ENCODE data around the gene STK39.

STK39 gene

DNA sequence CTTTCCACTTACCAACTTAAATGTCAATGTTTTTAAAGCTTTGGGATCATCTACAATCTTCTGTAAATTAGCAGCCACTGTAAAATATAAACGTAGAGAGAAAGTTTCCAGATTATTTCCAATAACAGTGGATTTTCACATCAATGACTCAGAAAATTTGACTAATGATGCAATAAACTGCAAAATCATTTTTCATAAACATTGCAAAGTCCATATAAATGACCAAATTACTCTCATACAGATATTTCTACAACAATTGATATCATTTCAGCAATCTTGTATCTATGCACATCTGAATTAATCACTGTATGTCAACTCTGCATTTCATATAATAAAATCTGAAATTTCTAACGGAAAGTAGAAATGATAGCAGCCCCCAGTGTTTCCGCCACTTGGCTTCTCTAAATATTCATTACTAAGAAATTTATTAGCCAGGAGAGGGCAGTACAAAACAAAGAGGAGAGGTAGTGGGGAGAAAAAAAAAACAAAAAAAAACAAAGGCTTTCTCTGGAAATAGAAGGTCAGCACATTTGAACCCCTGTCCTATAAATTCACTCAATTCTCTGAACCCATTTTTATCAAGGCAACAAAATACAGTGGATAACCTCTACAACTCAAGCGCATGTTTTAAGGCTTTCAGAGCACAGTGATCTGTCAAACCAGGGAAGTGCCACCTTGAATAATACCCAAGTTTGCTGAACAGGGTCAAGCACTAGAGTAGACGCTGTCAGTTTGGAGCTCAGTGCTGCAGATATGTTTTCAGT, 282.6 kb downstream of the STK39 start:
- in situ Hi-C loops (cut with MboI; ENCODE audit: low sequenced_read_pairs) = no loop called here

DNA sequence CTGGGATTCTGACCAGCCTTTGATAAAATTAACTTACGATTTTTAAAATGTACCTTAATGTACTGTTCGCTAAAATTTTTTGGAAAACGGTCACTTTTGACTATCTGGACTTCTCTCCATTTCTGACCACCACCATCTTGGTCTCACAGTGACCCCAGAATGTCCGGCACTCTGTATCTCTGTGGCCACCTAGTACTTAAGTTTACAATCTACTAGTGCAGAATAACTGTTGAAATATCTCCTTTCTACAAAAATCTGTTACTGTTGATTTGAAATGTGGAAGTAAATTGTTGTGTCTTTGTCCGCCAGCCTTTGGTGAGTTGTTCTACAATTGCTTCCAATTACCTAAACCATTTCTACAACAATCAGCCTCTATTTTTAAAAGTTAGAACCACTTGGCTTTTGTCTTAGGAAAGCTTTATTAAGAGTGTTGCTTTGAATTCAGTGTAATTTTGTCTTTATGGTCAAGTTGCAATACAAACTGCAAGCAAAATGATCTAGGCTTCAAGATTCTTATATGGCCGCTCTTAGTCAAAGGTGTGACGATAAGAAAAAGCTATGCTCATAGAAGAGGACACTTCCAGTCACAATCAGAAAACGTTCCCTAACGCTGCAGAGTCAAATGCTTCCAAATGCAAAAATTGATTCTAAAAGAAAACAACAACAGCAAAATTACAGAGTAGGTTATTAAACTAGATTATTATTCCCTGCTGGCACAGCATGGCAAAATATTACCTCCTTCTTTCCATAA, 283.3 kb downstream of the STK39 start:
- in situ Hi-C loops (cut with MboI; ENCODE audit: low sequenced_read_pairs) = no loop called here

DNA sequence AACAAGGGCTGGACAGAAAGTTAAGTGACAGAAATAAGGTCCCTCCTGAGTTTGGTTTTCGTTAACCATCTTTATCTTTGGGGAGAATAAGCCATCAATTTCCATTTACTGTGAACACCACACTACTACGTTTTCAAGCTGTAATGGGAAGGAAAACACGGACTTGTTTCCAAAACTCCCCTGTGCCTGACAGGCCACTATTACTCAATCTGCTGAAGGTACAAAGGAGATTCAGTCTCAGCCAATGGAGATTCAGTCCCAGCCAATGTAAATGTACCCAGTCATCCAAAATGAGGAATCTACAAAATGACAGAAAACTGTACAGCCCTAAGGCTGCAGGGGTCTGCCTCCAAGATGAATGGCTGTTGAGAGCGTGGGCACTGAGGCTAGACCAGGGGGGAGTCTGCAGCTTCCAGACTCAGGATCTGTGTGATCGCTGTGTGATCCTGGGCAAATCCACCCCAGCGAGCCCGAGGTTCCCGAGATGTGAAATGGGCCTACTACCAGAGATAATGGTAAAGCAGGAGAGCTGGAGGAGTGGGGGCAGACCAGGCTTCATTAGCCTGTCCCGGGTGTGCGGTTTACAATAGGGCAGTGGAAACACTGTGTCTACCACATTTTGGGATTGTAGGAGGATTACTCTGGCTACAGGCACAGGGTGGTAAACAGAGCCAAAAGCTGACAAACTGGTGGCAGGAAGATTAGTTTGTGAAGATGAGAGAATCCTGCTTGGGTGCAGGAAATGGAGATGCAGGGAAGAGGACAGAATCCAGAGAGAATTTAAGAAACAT, 284.8 kb downstream of the STK39 start:
- in situ Hi-C loops (cut with MboI; ENCODE audit: low sequenced_read_pairs) = no loop called here

DNA sequence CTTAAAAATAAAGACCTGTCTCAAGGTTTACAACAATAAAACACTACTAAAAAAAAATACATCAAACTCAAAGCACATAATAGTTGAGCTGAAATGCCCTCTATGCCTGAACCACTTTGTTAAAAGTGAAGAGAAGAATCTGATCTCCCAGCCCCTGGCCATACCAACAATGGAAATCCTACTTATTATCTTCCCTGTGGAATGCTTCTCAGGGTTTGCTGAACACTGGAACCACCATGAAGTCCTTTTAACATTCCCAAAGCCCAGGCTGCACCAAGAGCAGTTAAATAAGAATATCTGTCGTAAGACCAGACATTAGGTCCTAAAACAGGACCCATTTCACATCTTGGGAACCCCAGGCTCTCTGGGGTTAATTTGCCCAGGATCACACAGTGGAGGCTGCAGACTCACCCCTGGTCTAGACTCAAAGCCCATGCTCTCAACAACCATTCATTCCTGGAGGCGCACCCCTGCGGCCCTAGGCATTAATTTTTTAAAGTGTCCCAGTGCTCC, 285.8 kb downstream of the STK39 start:
- in situ Hi-C loops (cut with MboI; ENCODE audit: low sequenced_read_pairs) = no loop called here

DNA sequence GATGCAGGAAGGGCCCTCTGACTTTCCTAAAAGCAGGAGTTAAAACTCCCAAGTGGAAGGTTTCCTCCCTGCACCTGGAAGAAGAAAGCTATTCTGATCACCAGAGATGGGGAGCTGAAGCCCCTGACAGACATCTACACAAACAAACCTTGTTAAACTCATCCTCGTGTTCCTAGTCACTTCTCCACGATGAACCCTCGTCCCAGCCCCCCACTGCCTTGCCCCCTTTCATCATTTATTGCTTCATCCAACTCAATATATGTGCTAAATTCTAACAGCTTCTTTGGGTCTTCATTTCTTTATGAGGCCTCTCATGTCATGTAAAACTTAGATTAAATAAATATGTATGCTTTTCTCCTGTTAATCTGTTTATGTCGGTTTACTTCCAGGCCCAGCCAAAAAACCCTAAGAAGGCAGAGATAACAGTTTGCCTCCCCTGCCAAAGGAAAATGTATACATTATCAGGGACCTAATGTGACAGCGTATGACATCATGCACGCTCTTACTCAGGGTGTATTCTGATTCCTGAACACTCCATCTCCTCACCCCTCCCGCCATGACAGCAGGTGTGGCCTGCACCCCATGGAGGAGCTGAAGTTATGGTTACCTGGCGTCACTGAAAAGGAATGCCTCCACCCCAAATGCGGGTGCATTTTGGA, 287.2 kb downstream of the STK39 start:
- in situ Hi-C loops (cut with MboI; ENCODE audit: low sequenced_read_pairs) = no loop called here

DNA sequence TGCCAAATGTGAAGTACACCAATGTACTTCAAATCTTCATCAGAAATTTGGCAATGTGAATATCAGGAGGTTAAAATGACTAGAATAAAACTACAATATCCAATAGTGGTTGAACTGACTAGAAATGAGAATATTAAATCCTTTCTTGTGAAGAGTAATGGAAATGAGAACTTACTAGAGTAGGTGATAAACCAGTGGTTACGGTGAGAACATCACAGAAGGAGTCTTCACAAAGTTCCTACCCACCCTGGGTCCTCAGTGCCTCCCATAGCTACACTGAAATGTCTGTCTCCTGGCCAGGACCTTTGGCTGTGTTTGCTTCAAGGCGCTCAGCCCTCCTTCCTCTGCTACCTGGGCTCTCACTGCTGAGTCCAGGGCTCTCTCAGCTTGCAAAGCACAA, 289.7 kb downstream of the STK39 start:
- in situ Hi-C loops (cut with MboI; ENCODE audit: low sequenced_read_pairs) = no loop called here

DNA sequence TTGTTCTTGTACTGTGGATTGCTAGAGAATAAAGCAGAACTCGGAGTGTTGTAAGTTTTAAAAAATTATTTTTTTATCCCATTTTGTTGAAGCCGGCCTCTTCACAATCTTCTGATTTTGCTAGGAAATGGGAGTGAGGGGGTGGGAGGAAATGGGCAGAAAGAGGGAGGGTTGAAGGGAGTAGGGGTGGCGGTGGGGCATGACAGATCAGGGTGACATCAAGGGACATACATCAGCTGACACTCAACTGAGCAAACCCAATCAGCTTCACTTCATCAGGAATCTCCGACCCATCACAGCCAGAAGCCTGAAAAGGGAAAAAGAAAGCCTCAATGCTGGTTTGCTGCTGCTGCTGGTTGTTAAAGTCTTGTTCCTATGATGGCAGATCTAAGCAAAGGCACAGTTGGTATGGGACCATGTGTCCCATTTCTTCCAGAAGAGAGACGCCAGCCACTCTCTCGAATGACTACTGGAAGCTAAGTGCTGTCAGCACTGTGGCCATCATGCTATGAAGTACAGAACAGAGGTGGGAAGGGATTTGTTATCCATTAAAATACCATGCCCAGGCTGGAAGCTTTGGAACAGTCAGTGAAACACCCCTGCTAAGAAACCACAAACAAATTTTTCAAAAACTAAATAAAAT, 292.0 kb downstream of the STK39 start:
- in situ Hi-C loops (cut with MboI; ENCODE audit: low sequenced_read_pairs) = no loop called here

DNA sequence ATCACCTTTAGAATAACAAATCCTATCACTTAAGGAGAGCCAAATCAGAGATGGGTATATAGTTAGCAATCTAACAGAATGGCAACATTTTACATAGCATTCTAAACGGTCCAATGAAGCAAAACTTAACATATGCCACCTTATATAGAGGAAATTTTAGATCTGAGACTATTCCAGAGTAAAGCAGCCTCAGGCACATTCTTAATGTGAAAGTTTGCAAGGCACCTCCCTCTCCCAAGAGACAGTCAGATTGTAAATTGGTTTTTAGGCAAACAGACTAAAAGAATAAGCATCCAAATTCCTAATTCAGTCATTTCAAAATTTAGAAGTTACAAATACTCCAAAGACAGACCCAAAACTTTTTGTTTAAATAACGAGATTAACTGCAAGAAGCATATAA, 292.9 kb downstream of the STK39 start:
- in situ Hi-C loops (cut with MboI; ENCODE audit: low sequenced_read_pairs) = no loop called here

DNA sequence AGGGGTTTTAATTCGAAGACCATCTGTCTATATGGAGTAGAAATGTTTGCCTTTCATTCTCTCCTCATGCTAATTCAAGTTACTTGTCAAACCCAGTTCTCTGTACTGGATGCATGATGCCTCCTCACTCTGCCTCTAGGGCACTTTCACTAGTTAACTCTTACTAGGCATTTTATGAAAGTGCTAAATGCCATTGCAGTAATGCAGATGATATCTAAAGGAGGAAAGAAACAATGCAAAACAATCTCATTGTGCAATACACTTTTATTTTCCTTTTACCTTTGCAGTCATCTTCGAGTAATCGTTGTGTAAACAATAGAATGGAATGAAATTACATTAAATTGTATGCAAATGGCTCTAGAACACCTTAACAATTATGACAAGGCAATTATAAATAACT, 293.6 kb downstream of the STK39 start:
- in situ Hi-C loops (cut with MboI; ENCODE audit: low sequenced_read_pairs) = no loop called here

DNA sequence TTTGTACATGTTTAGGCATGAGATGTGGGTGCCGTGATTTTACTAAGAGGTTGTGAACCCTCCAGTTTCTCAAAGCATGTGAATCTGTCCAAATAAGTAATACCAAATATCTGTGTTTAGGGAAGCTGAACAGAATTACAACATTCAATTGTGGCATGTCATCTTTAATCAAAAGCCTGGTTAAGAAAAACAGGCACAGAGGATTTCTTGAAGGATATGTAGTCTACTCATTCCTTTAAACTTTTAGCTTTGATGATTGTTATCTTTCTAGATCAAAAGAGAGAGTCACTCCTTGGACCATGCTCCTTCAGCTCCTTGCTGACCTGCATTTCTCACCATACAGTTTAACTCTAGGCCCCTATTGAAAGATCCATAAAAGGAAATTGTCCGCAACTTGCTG, 296.8 kb downstream of the STK39 start:
- in situ Hi-C loops (cut with MboI; ENCODE audit: low sequenced_read_pairs) = no loop called here

DNA sequence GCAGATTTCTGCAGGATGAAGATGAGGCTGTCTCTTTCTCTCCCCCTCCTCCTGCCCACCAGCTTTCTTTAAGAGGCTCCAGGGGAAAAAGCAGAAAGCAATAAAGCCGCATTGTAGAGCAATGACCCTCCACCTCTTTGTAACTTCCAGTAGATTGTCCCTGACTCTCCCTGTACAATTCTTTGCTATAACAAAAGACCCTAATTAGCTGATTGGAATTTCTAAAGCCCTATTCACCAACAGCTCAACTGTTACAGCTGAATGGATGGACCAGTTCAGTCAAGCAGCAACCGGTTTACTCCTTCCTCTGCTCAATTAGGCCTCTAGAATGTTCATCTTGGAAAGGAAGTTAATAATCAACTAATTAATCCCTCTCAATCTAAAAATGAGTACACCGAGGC, 301.0 kb downstream of the STK39 start:
- in situ Hi-C loops (cut with MboI; ENCODE audit: low sequenced_read_pairs) = no loop called here

DNA sequence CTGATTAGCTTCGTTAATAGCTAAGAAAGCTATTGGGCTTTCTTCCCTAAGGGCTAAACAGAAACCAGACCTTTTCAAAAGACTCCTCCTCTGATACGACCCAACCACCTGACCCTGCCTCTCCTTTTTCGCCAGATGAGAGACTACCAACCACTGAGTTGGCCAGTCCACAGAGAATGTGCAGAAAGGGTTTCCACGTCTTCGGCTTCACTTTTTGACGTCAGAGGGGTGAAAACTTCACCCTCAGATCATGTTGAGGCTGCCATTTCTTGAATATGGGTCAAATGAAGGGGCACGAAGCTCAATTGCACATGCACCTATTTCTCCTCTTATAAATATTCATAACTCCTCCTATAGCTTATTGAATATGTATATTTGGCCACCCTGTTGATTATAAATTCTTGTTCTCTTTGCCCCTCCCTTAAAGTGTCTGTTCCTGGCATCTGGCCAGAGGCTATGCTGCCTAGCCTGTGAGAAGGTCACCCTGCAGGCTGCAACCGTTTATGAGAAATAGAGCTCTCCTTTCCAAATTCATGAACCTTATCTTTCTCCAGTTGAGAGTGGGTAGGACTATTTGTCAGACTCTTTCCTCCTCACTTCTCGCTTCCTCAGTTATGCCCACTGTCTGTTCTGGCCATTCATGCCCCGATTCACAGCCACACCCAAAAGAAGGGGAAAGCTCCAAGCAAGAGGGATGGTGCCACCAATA, 301.6 kb downstream of the STK39 start:
- in situ Hi-C loops (cut with MboI; ENCODE audit: low sequenced_read_pairs) = no loop called here

DNA sequence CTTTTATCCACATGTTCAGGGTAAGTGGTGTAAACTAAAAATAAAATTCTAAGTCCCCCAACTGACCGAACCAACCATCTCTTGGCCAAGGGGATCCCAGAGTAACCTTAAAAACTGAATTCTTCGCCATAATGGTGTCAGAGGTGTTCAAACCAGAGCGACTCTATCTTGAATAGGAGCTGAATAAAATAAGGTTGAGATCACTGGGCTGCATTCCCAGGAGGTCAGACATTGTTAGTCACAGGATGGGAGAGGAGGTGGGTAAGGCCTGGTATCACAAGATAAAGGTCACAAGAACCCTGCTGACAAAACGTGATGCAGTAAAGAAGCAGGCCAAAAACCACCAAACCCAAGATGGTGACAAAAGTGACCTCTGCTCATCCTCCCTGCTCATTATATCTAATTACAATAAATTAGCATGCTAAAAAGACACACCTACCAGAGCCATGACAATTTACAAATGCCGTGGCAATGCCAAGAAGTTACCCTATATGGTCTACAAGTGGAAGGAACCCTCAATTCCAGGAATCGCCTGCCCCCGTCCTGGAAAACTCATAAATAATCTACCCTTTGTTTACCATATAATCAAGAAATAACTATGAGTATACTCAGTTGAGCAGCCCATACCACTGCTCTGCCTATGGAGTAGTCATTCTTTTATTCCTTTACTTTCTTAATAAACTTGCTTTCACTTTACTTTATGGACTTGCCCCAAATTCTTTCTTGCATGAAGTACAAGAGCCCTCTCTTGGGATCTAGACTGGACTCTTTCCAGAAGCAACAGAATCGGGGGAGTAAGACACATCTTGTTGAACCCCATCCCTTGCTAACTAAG, 302.4 kb downstream of the STK39 start:
- in situ Hi-C loops (cut with MboI; ENCODE audit: low sequenced_read_pairs) = no loop called here

DNA sequence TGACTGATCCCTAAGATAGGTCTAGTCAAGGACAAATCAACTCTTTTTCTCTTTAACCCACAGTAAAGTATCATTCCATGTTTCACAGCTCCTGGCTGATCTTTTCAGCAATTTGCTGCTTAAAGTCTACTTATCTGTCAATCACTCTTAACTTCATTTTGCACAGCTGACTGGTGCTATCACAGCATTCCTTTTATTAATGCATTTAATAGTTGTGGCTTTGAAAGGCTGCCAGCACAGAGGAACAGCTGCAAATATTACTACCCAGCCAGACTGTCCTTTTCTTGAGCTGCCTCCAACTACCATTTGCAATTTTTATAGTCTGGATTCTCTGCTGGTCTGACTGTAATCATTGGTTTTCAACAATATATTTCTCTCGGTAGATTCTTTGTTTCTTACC, 303.5 kb downstream of the STK39 start:
- in situ Hi-C loops (cut with MboI; ENCODE audit: low sequenced_read_pairs) = no loop called here

DNA sequence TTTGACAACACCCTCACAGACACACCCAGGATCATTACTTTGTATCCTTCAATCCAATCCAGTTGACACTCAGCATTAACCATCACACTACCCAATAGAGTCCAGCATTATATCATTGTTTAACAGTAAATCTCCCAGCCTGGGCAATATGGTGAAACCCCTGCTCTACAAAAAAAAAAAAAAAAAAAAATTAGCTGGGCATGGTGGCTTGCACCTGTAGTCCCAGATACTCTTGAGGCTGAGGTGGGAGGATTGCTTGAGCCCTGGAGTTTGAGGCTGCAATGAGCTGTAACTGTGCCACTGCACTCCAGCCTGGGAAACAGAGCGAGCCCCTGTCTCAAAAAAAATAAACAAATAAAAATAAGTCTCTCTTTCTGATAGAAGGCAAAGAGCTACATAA, 304.0 kb downstream of the STK39 start:
- in situ Hi-C loops (cut with MboI; ENCODE audit: low sequenced_read_pairs) = no loop called here

DNA sequence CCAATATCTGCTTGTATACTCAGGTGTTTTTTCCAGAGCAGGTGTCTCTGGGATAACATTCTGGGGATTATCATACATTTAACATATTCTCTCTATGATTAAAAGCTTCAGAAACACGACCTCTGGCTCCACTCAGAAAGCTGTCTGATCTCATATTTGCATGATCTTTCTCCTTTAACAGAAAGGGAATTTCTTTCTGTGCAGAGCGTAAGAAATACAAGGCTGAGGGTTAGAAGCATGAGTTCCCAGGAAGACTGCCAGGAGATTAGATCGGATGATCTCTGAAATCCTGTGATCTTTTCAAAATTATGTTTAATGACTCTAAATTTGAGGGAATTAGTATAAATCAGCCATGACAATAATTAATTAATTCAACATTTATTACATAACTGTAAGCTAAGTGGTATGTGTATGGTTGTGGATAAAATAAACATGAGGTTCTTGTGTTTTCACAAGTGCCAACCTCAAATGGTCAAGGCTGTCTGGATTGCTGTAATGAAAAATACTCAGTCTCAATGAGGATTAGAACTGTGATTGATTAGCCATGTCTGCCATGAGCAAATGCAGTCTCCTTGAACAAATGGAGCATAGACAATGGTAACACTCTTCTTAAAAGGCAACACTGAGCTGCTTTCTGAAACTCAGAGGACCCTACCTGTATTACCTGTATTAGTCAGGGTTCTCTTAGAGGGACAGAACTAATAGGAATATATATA, 304.9 kb downstream of the STK39 start:
- in situ Hi-C loops (cut with MboI; ENCODE audit: low sequenced_read_pairs) = no loop called here

DNA sequence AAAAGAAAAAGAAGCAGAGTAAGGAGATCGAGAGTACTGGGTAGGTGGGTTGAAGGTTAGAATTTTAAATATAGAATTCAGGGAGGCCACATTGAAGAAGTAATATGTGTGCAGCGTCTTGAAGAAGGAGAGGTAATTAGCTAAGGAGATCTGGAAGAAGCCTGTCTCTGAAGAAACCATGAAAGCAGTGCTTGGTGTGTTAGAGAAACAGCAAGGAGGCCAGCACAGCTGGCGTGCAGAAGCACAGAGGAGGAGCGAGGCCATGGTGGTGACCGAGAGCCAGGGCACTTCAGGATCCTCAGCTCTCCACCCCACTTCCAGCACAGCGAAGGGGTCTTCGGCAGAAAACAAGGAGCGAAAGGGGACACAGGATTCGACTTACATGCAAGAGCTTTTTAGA, 305.8 kb downstream of the STK39 start:
- in situ Hi-C loops (cut with MboI; ENCODE audit: low sequenced_read_pairs) = no loop called here

DNA sequence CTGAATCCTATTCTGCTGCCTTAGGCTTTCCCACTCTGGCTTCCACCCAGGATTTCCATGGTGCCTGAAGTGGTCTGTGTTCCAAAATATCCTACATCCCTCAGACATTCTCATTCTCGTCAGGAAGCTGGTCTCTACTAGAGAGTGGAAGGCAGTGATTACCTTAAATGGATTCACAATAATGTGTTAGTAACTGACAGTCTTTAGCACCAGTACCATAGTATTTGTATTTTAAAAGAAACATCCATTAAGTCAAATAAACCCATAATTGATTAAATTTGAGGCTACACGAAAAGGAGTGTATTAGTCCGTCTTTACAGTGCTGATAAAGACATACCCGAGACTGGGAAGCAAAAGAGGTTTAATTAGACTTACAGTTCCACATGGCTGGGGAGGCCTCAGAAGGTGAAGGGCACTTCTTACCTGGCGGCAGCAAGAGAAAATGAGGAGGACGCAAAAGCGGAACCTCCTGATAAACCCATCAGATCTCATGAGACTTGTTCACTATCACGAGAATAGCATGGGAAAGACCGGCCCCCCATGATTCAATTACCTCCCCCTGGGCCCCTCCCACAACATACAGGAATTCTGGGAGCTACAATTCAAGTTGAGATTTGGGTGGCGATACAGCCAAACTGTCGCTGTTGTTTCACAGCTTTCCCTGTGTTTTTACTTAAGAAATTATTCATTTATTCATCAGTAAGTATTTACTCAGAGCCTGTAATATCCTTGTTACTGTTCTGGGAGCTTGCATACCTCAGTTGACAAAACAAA, 306.5 kb downstream of the STK39 start:
- in situ Hi-C loops (cut with MboI; ENCODE audit: low sequenced_read_pairs) = no loop called here
